ENCODE data around the gene ARMC6.

DNA sequence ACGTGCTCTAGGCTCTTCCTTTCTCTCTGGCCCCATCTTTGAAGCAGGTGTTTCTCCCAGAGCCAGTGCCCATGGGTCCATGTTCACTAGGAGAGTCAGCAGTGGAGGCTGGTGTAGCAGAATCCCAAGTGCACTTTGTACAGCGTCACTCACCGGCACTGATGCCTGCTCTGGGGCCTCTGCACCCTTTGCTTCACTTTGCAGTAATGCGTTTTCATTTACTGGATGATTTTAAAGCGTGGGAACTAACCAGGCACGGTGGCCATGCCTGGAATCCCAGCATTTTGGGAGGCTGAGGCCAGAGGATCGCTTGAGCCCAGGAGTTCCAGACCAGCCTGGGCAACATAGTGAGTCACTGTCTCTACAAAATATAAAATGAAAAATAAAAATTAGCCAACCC lies 61.1 kb downstream of the ARMC6 start:
- TF ChIP-seq CTCF (IDR thresholded peaks at IDR 0.05), result no peak
- TF ChIP-seq POLR2A (IDR thresholded peaks at IDR 0.05), result no peak
- no peak for TF ChIP-seq POLR2AphosphoS5 (IDR thresholded peaks at IDR 0.05)
- no peak for TF ChIP-seq EP300 (IDR thresholded peaks at IDR 0.05)

Measured in sigmoid colon (tissue), 4 donors.